ENCODE results near the gene PUM2. TPM values are rescaled to one million over a fixed set of nuclear protein-coding genes. Genes with fewer than 3 reads are reported as not detected.

PUM2 gene
- total RNA-seq, 1 donor from 2014 or later, result 90.6 TPM

- DNase-seq, result no peak
These were observed 119.0 kb downstream of the PUM2 start for GRCh38 chr2:20231598-20232026.

- no peak for DNase-seq
These were observed 119.5 kb downstream of the PUM2 start for GRCh38 chr2:20231159-20231558.

- no peak for DNase-seq
These were observed 120.6 kb downstream of the PUM2 start for GRCh38 chr2:20230114-20230425.

GRCh38 chr2:20229322-20230113 lies 121.1 kb downstream of the PUM2 start:
- DNase-seq, result peak; percentile 59

- no peak for DNase-seq
These were observed 122.6 kb downstream of the PUM2 start for GRCh38 chr2:20227894-20228505.

GRCh38 chr2:20226152-20226545 lies 124.5 kb downstream of the PUM2 start:
- DNase-seq, result no peak

- peak; percentile 60 for DNase-seq
These were observed 125.1 kb downstream of the PUM2 start for GRCh38 chr2:20225294-20226151.

- DNase-seq, result no peak
These were observed 125.8 kb downstream of the PUM2 start, which contains the start of gene SDC1 for GRCh38 chr2:20224716-20225293. SDC1 (minus strand) TSS chr2:20225130; CDS start chr2:20224867, 263 bp downstream.

- no peak for DNase-seq
These were observed 126.4 kb downstream of the PUM2 start for GRCh38 chr2:20224164-20224715.

- peak; percentile 34 for DNase-seq
These were observed 127.1 kb downstream of the PUM2 start for GRCh38 chr2:20223407-20224163.

GRCh38 chr2:20222769-20223406 lies 127.8 kb downstream of the PUM2 start:
- no peak for DNase-seq

GRCh38 chr2:20222014-20222768 lies 128.5 kb downstream of the PUM2 start:
- DNase-seq, result no peak

GRCh38 chr2:20221555-20221973 lies 129.1 kb downstream of the PUM2 start:
- no peak for DNase-seq

GRCh38 chr2:20220806-20221554 lies 129.7 kb downstream of the PUM2 start:
- no peak for DNase-seq

GRCh38 chr2:20219763-20220380 lies 130.8 kb downstream of the PUM2 start:
- no peak for DNase-seq

GRCh38 chr2:20218331-20219320 lies 132.0 kb downstream of the PUM2 start:
- DNase-seq, result no peak
